ENCODE results near the gene PACS2.

DNA sequence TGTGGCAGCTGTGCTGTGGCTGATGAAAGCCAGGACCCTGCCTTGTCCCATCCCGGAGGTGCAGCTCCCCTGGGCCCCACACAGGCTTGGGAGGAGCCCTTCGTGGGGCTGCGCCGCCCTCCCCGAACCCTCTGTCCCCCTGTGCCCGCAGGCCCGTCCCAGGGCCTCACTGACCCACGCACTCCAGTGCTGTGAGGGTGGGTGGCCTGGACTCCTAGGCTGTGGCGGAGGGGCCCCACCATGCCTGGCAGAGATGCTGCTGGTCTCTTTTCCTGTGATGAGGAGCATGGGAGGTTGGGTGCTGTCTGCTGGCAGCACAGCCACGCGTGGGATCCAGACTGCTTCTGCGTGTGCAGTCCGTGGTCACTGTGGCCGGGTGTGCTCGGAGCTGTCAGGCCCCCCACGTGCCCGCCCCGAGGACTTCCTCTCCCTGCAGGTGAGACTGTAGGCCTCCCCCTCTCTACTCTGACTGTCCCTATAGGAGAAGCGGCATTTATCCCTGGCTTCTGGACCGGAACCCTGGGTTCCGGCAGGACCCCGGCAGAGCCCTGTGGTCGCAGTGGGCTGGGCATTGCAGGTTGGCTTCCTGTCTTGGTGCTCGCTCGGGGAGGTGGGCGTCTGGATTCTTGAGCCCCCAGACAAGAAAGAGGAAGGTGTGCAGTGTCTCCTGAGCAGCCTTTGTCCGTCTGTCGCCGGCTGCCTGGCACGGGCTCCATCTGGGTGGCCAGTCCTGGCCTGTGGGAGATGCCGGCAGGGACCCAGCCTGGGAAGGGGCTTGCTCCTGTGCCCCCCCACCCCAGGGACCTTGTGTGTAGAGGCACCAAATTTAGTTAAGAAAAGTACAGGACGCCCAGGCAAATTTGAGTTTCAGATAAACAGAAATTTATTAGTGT, 107.4 kb downstream of the PACS2 start:
- no peak for TF ChIP-seq TCF4 (CRISPR knock-in tag; IDR thresholded peaks at IDR 0.05; ENCODE audit: borderline replicate concordance)
- no peak for TF ChIP-seq ISL1 (CRISPR knock-in tag; IDR thresholded peaks at IDR 0.05)
- no peak for TF ChIP-seq RARB (CRISPR knock-in tag; IDR thresholded peaks at IDR 0.05)
